Middle frontal gyrus (tissue), 1 donor: Measurements from ENCODE around the gene MAML3.
A peak's percentile ranks its signal among the peaks of the same experiment; 100 is the strongest.

ENCODE experiments used
- DNase-seq: peaks from one replicate; pipeline ENCODE4 v3.0.0-alpha.2; 2015; ENCODE audit warnings: low spot score; ENCODE audit errors: extremely low spot score

The MAML3 gene

GRCh38 chr4:140005699-140006098, 148.3 kb downstream of the MAML3 start:
- DNase-seq: no peak

- DNase-seq: no peak
Measured at GRCh38 chr4:140004922-140005627, 148.9 kb downstream of the MAML3 start.

- DNase-seq: no peak
Measured at GRCh38 chr4:140004549-140004895, 149.5 kb downstream of the MAML3 start.

DNA sequence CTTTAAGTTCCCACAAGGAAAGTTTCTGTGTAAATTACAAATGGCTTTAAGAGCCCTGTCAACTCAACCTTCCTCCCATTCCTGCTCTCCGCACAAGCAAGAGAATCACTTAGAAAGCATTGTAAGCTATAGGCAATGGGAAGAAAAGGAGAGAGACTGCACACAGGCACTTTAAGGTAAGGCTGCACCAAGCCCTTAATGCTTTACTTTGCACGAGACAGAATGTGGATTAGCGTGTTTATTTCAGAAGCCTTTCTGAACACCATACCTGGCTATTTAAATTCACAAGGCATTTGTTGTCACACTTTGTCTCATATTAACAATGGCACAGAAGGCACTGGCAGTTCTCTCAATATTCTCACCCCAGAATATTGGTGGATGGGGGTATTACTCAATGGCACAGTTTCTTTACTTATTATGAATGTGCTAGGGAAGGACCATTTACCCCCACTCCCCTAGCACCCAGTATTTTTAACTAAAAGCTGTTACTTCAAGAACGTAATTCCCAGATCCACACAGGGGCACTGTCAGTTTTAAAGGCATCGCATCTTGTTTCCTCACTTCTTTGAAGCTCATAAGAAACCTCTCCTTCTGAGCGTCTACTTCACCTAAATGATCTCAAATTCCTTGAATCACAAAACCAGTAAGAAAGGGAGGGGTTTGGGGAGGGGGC, 150.0 kb downstream of the MAML3 start:
- no peak for DNase-seq

GRCh38 chr4:140000232-140000631, 153.8 kb downstream of the MAML3 start:
- no peak for DNase-seq

GRCh38 chr4:139988863-139989765, 164.9 kb downstream of the MAML3 start:
- DNase-seq: no peak

- DNase-seq: no peak
Measured at GRCh38 chr4:139987502-139987850, 166.5 kb downstream of the MAML3 start.

GRCh38 chr4:139986689-139987501, 167.1 kb downstream of the MAML3 start:
- DNase-seq: no peak

- DNase-seq: peak; percentile 24
Measured at GRCh38 chr4:139986106-139986505, 167.9 kb downstream of the MAML3 start.

DNA sequence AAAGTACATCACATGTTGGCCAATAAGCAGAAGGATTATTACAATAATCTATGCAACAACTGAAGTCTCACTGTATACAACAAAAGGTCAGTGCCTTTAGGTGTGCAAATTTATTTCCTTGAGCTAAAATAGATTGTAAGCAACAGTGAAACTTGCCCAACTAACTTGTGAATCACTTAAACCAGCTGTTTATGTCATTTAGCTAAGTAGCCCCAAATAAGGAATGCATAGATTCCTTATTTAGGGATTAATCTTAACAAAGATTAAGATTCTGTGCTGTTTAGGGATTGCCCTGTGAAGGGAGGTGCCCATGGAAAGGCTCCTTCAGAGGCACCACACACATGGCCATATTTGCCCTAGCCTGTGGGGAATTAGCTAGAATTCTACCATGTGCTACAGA, 168.6 kb downstream of the MAML3 start:
- DNase-seq: no peak

- DNase-seq: no peak
Measured at GRCh38 chr4:139984471-139984870, 169.5 kb downstream of the MAML3 start.

- DNase-seq: no peak
Measured at GRCh38 chr4:139978692-139979091, 175.3 kb downstream of the MAML3 start.

DNA sequence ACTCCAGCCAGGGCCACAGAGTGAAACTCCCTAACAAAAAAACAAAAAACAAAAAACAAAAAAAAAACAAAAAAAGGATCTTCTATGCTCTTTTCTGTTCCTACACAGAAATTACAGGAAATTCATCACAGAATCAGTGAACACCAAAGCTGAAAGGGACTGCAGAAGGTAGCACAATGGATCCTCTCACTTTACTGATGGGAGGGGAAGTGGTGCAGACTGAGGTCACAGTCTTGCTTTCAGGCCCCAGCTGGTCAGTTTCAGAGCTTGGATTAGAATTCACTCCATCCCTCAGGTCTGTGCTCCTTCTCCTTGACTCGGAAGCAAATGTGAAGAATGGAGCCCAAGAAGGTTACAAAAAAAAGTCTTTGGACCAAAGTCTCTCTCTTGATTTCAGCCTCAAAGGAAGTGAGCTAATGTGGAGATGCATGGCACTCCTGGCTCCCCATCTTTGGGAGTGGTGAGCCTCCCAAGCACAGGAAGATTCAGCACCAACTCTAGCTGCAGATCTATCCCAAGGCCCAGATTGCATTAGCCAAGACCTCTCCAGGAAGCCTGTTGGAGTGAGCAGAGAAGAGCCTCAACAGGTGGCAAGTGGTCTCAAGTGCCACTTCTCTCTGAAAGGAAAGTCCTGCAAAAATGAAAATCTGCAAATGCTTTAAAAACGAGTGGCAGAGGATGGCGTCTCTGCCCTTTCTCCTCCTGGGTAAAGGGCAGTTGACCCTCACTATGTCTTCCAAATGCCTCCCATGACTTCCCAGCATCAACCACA, 176.0 kb downstream of the MAML3 start:
- DNase-seq: no peak

- no peak for DNase-seq
Measured at GRCh38 chr4:139975830-139976272, 178.1 kb downstream of the MAML3 start.

DNA sequence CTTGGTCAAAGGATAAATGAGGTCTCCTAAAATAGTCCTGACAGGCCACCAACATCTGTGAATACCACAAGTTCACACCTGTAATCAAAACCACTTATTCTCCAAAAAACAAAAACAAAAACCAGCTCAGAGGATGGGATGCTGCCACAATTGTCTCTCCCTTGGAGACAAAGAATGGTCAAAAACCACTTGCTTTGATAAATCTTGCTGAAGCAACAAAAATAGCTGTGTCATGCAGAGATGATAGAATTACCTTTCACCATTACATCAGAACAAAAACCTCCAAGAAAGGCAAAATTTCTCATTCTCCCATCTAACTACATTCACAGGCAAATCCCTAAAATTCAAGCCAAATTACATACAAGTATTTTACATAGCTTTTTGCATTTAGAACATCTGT, 180.4 kb downstream of the MAML3 start:
- DNase-seq: no peak

DNA sequence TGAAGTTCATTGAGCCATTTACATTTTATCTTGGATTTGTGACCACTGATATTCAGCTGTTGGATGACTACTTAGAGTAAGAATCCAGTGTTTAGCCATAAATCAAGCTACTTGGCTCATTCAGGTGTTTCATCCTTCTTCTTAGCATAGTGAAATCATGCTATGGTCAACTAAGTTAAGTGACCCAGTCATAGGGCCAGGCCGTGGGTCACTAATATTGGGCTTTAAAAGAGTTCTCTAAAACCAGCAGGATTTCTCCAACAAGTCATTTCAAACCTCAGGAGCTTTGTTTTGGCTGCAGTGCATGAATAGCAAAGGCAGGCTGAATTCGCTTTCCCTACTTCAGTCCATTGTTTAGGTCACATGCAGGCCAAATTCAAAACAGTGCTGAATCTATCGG, 181.0 kb downstream of the MAML3 start:
- DNase-seq: no peak

DNA sequence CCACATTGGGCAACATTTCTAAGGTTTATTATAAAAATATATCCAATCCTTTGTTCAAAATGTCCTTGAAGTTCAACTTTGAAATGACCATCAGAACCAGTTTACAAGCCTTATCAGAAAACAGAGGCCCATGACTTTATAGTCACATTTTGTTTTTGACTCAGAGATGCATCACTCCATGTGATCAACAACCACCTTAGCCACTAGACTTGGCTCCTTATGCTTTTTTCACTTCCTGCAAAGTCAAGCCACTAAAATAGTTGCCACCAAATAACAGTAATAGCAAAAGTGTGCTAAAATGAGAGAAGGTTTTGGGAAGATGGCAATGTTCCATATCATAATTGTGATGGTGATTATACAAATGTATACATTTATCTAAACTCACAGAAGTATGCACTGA, 181.7 kb downstream of the MAML3 start:
- DNase-seq: no peak

DNA sequence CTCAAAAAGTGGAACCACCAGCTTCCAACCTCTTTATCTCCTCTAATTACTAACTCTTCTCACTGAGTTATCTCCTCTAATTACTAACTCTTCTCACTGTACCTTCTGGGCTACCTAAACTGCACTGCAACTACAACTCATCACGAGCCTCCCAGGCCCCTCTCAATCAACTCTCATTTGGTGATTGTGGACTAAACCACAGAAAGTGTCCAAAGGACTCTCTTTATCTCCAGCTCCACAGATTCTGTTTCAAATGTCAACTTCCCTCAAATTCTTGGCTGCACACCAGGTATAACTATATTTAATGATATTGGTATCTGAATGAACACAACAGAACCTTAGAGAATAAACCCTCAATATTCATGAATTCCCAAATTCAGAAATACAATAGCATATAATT, 182.9 kb downstream of the MAML3 start:
- DNase-seq: no peak

DNA sequence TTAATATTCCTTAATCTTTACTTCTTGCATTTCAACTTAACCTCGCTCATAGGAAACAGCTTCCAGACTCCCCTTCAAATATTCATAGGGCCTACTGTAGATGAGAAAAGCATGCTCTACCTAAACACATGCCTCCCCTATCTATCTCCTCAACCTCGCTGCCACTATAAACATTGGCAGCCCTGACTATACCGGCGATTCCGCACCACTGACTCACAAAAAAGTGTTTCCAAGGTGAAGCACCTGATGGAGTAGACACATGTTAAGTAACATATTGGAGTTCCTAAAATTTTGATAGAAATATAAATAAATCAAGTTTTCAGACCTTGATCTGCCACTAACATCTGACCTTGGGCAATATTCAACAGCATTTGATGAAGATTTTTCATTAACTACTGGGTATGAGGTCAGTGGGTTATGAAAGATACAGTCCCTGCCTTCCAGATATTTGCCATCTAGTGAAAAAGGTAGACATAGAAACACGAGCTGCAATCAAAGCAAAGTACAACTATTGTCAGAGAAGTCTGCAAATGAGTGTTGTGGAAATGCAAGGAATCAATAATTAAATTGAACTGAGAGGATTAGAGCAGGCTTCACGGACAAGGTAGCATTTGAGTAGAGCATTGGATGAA, 184.2 kb downstream of the MAML3 start:
- DNase-seq: no peak

DNA sequence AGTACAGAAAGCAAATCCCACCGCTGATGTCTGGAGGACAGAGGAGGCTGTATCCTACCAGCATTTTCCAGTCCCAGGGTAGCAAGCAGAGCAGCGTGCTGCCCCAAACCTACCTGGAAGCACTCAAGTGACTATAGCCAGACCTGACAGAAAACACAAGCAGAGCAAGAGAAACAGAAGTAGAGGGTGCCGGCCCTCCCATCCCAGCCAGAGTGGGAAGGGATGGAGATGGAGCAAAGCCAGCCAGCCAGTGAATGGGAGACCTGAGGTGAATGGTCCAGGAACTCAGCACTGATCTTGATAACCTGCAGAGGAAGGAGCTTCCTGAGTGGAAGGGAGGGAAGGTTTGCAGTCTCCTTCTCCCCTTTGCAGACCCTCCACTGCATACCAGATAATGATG, 185.2 kb downstream of the MAML3 start:
- DNase-seq: no peak
